Left lung (tissue), 10 donors: Measurements from ENCODE around the gene PPM1F. TPM values are rescaled to one million over a fixed set of nuclear protein-coding genes. Genes with fewer than 3 reads are reported as not detected.

ENCODE experiments used
- ATAC-seq: fragments of 200-7000 bp; cut with Tn5 transposase; one replicate; pipeline ENCODE4 v1.9.1; 2020; ENCODE audit warnings: moderate library complexity
- DNase-seq, 4 donors: peaks; one replicate each; pipeline ENCODE4 v3.0.0-alpha.2; 2013 to 2020
- H3K27ac ChIP-seq, 2 donors: fragments of 200-600 bp; sonication (generic) in 1 of 2; one replicate each; pipeline versions ENCODE4 v1.5.0 to v1.8.0; 2020 to 2021
- H3K27me3 ChIP-seq, 2 donors: fragments of 200-600 bp; sonication (generic) in 1 of 2; one replicate each; pipeline versions ENCODE4 v1.5.0 to v1.8.0; 2020 to 2021
- H3K36me3 ChIP-seq, 2 donors: fragments of 200-600 bp; sonication (generic) in 1 of 2; one replicate each; pipeline versions ENCODE4 v1.5.0 to v1.8.0; 2020 to 2021
- H3K4me1 ChIP-seq, 2 donors: fragments of 200-600 bp; one replicate each; pipeline ENCODE4 v1.8.0; 2021
- H3K4me3 ChIP-seq, 2 donors: fragments of 200-600 bp; sonication (generic) in 1 of 2; one replicate each; pipeline versions ENCODE4 v1.5.0 to v1.8.0; 2020 to 2021; ENCODE audit warnings: mild to moderate bottlenecking in 1 of 2
- H3K9me3 ChIP-seq, 2 donors: fragments of 200-600 bp; sonication (generic) in 1 of 2; one replicate each; pipeline versions ENCODE4 v1.5.0 to v1.8.0; 2020 to 2021
- CTCF ChIP-seq, 2 donors: fragments of 200-600 bp; sonication (generic) in 1 of 2; IDR thresholded peaks; one replicate each; pipeline versions ENCODE4 v1.5.0 to v1.8.0; 2021; ENCODE audit warnings: antibody characterized with exemption in 2 of 2
- intact Hi-C, 2 donors: fragments of 100-400 bp; cut with DNase I; formaldehyde crosslinking; loops; one replicate each; pipeline versions ENCODE4 v1.11.2 to v1.14.2; 2022
- polyA plus RNA-seq, 6 donors: library from polyadenylated mRNA; unstranded; fragments of 120-200 nt; gene quantifications; one replicate each; pipeline ENCODE4 v1.2.1, GENCODE V29; 2013; ENCODE audit not compliant: insufficient read length in 6 of 6
- total RNA-seq, 2 donors: library from RNA; stranded (reverse); fragmentation: NEBNext Ultra II Directional; extraction: Animal tissue kit (Norgen Biotek cat#: 25700); gene quantifications; one replicate each; pipeline ENCODE4 v1.2.1, GENCODE V29; 2021
- donor health status: DM: no; HTN: yes; CAD: no.
- donor health status: DM: no; HTN: no; CAD: no.

Gene PPM1F
- total and polyA plus RNA-seq, 8 donors, result 31.0 to 60.0 (median 51.3) TPM

- Histone ChIP-seq H3K36me3 (peaks cover 0 to 90% of the 10 kb centered on the region in 2 donors), H3K9me3 (no peaks in the 10 kb centered on the region), H3K4me1 (no peaks in the 10 kb centered on the region), H3K4me3 (no peak overlapping the region), H3K27ac (no peak overlapping the region), H3K27me3 (no peaks in the 10 kb centered on the region)
- DNase-seq (peak in 1 of 4 donors; percentile 49), ATAC-seq (no peak)
- TF ChIP-seq CTCF (IDR thresholded peaks at IDR 0.05), result no peak
- intact Hi-C loops, result no loop called here
Measured at GRCh38 chr22:21923163-21923561, 29.5 kb downstream of the PPM1F start.

- Histone ChIP-seq H3K27ac (no peak overlapping the region), H3K4me1 (no peaks in the 10 kb centered on the region), H3K27me3 (no peaks in the 10 kb centered on the region), H3K9me3 (no peaks in the 10 kb centered on the region), H3K36me3 (peaks cover 0 to 84% of the 10 kb centered on the region in 2 donors), H3K4me3 (no peak overlapping the region)
- intact Hi-C loops, result no loop called here
- ATAC-seq (no peak), DNase-seq (peak in 1 of 4 donors; percentile 53)
- no peak for TF ChIP-seq CTCF (IDR thresholded peaks at IDR 0.05)
Measured at GRCh38 chr22:21922370-21923162, 30.1 kb downstream of the PPM1F start.

GRCh38 chr22:21921729-21922128 lies 30.9 kb downstream of the PPM1F start:
- peaks cover 0 to 76% of the 10 kb centered on the region in 2 donors for H3K36me3 ChIP-seq
- no peak for TF ChIP-seq CTCF (IDR thresholded peaks at IDR 0.05)
- intact Hi-C loops, result no loop called here

GRCh38 chr22:21921184-21921721 lies 31.4 kb downstream of the PPM1F start:
- intact Hi-C loops, result no loop called here
- no peak for ATAC-seq
- no peak for TF ChIP-seq CTCF (IDR thresholded peaks at IDR 0.05)
- no peaks in the 10 kb centered on the region for H3K27me3 ChIP-seq
- H3K4me3 ChIP-seq, result no peak overlapping the region
- no peaks in the 10 kb centered on the region for H3K9me3 ChIP-seq
- peaks cover 0 to 71% of the 10 kb centered on the region in 2 donors for H3K36me3 ChIP-seq
- peak in 1 of 4 donors; percentile 60 for DNase-seq
- H3K27ac ChIP-seq, result no peak overlapping the region
- no peaks in the 10 kb centered on the region for H3K4me1 ChIP-seq

More at GRCh38 chr22:21921729-21922128, 30.9 kb downstream of the PPM1F start:
- no peaks in the 10 kb centered on the region for H3K27me3 ChIP-seq
- no peaks in the 10 kb centered on the region for H3K9me3 ChIP-seq
- H3K4me1 ChIP-seq, result no peaks in the 10 kb centered on the region
- no peak overlapping the region for H3K27ac ChIP-seq
- ATAC-seq (no peak), DNase-seq (peak in 1 of 4 donors; percentile 55)
- H3K4me3 ChIP-seq, result no peak overlapping the region
